NCI-H460 (cell line): ENCODE data around the gene SHISAL2B. TPM values are rescaled to one million over a fixed set of nuclear protein-coding genes. Genes with fewer than 3 reads are reported as not detected.
"Not testable (repeated sequence)": the region's sequence is repeated elsewhere in the genome, so short reads cannot be mapped to it uniquely, and the experiment has no call there.

Source experiments
- DNase-seq: peaks from one replicate; pipeline ENCODE4 v3.0.0-alpha.2; 2016; ENCODE audit warnings: low read depth; ENCODE audit errors: extremely low read depth
- total RNA-seq: library from RNA; depleted of rRNA; stranded (reverse); fragments of >200 nt; shearing (Covaris generic); gene quantifications from 2 replicates; pipeline ENCODE4 v1.2.3, GENCODE V29; 2014

The SHISAL2B gene
- total RNA-seq, 1 experiment from 2014 or later: not detected

GRCh38 chr5:64693636-64694035 is 3.3 kb downstream of the SHISAL2B start:
- no peak for DNase-seq

GRCh38 chr5:64696414-64696813 is 6.1 kb downstream of the SHISAL2B start:
- DNase-seq: not testable (repeated sequence)

- DNase-seq: no peak
These were observed 10.5 kb downstream of the SHISAL2B start for GRCh38 chr5:64700765-64701164.

- not testable (repeated sequence) for DNase-seq
These were observed 15.8 kb downstream of the SHISAL2B start for GRCh38 chr5:64706074-64706473.

GRCh38 chr5:64707191-64707590 is 16.9 kb downstream of the SHISAL2B start:
- DNase-seq: no peak

GRCh38 chr5:64714495-64714894 is 24.2 kb downstream of the SHISAL2B start:
- not testable (repeated sequence) for DNase-seq

- DNase-seq: no peak
These were observed 32.3 kb downstream of the SHISAL2B start for GRCh38 chr5:64722588-64722987.

- no peak for DNase-seq
These were observed 36.8 kb downstream of the SHISAL2B start for GRCh38 chr5:64727150-64727549.

- no peak for DNase-seq
These were observed 52.1 kb downstream of the SHISAL2B start for GRCh38 chr5:64742411-64742810.

GRCh38 chr5:64742821-64743220 is 52.5 kb downstream of the SHISAL2B start:
- no peak for DNase-seq

- DNase-seq: no peak
These were observed 54.6 kb downstream of the SHISAL2B start for GRCh38 chr5:64744914-64745313.

GRCh38 chr5:64746446-64746845 is 56.1 kb downstream of the SHISAL2B start:
- DNase-seq: no peak

- DNase-seq: no peak
These were observed 59.1 kb downstream of the SHISAL2B start for GRCh38 chr5:64749385-64749784.

- DNase-seq: no peak
These were observed 63.8 kb downstream of the SHISAL2B start for GRCh38 chr5:64754066-64754465.

GRCh38 chr5:64758901-64759300 is 68.6 kb downstream of the SHISAL2B start:
- DNase-seq: no peak

GRCh38 chr5:64759960-64760660 is 69.8 kb downstream of the SHISAL2B start:
- DNase-seq: no peak

- no peak for DNase-seq
These were observed 73.7 kb downstream of the SHISAL2B start for GRCh38 chr5:64763948-64764503.

GRCh38 chr5:64765804-64766504 is 75.7 kb downstream of the SHISAL2B start:
- no peak for DNase-seq

- DNase-seq: no peak
These were observed 76.6 kb downstream of the SHISAL2B start for GRCh38 chr5:64766941-64767340.
